PC-3 (cell line): ENCODE measurements around the gene CEP112. TPM values are rescaled to one million over a fixed set of nuclear protein-coding genes. Genes with fewer than 3 reads are reported as not detected.

Experiments
- ATAC-seq: fragments of 200-7000 bp; cut with Tn5 transposase; 2 replicates; pipeline ENCODE4 v1.9.1; 2020; ENCODE audit warnings: mild to moderate bottlenecking, moderate library complexity
- BruUV-seq: library from RNA; stranded (reverse); fragments of 400-500 nt; replicated peaks from 2 replicates; lab custom pipeline; 2021; lab: Mats Ljungman, UMichigan
- CTCF ChIA-PET: fragments of 300-600 bp; sonication (Branson Sonifier 250); formaldehyde crosslinking; loops from one replicate; lab custom pipeline; 2022; ENCODE audit warnings: antibody characterized with exemption; lab: Charles Lee
- POLR2A ChIA-PET: fragments of 300-600 bp; sonication (Branson Sonifier 250); formaldehyde crosslinking; loops from one replicate; lab custom pipeline; 2022; ENCODE audit warnings: antibody characterized with exemption; ENCODE audit not compliant: unreplicated experiment; lab: Charles Lee
- DNase-seq: peaks from one replicate; pipeline ENCODE4 v3.0.0-alpha.2; 2015
- H2AFZ ChIP-seq: fragments of 300-600 bp; sonication (generic); 2 replicates; pipeline ENCODE4 v1.6.0; 2016; ENCODE audit warnings: antibody characterized with exemption, low read length
- H3F3A ChIP-seq: fragments of 300-600 bp; sonication (generic); one replicate; pipeline ENCODE4 v1.6.0; 2017; ENCODE audit warnings: antibody characterized with exemption, low read length, control low read depth, mild to moderate bottlenecking; ENCODE audit not compliant: unreplicated experiment
- H3K27ac ChIP-seq: fragments of 300-600 bp; sonication (generic); 2 replicates; pipeline ENCODE4 v1.5.1; 2016; ENCODE audit warnings: mild to moderate bottlenecking, low read length
- H3K27me3 ChIP-seq: fragments of 300-600 bp; sonication (generic); 2 replicates; pipeline ENCODE4 v1.6.1; 2016; ENCODE audit warnings: low read length, mixed read lengths
- H3K36me3 ChIP-seq: fragments of 300-600 bp; sonication (generic); 2 replicates; pipeline ENCODE4 v1.6.1; 2016; ENCODE audit warnings: low read depth, mixed run types, low read length, mixed read lengths
- H3K4me1 ChIP-seq: fragments of 300-600 bp; sonication (generic); 2 replicates; pipeline ENCODE4 v1.5.1; 2016; ENCODE audit warnings: low read length; ENCODE audit not compliant: insufficient read depth
- H3K4me2 ChIP-seq: fragments of 300-600 bp; sonication (generic); 2 replicates; pipeline ENCODE4 v1.6.0; 2016; ENCODE audit warnings: low read length
- H3K4me3 ChIP-seq: fragments of 300-600 bp; sonication (generic); 2 replicates; pipeline ENCODE4 v1.5.1; 2016; ENCODE audit warnings: mild to moderate bottlenecking, low read length, mixed read lengths
- H3K79me2 ChIP-seq: fragments of 300-600 bp; sonication (generic); 2 replicates; pipeline ENCODE4 v1.6.1; 2017; ENCODE audit warnings: low read length, mixed read lengths
- H3K9ac ChIP-seq: fragments of 300-600 bp; sonication (generic); 2 replicates; pipeline ENCODE4 v1.6.0; 2016; ENCODE audit warnings: mild to moderate bottlenecking, low read length
- H3K9me2 ChIP-seq: fragments of 300-600 bp; sonication (generic); replicated peaks from 2 replicates; pipeline ENCODE4 v1.6.1; 2016; ENCODE audit warnings: mixed run types, low read length, mixed read lengths
- H3K9me3 ChIP-seq: fragments of 300-600 bp; sonication (generic); 2 replicates; pipeline ENCODE4 v1.6.1; 2016; ENCODE audit warnings: low read length, mixed read lengths
- H4K20me1 ChIP-seq: fragments of 300-600 bp; sonication (generic); 2 replicates; pipeline ENCODE4 v1.6.1; 2016; ENCODE audit warnings: low read length, mixed read lengths
- EZH2 ChIP-seq: fragments of 300-600 bp; sonication (generic); IDR thresholded peaks from one replicate; pipeline ENCODE4 v1.6.1; 2017; ENCODE audit warnings: antibody characterized with exemption, mild to moderate bottlenecking, low read length; ENCODE audit not compliant: unreplicated experiment
- EZH2phosphoT487 ChIP-seq: fragments of 300-600 bp; sonication (generic); IDR thresholded peaks from 2 replicates; pipeline ENCODE4 v1.6.1; 2018; ENCODE audit warnings: mild to moderate bottlenecking, antibody characterized with exemption, low read length, borderline replicate concordance
- intact Hi-C: fragments of 100-400 bp; cut with micrococcal nuclease; formaldehyde crosslinking; loops from 2 replicates; pipeline ENCODE4 v1.9.0; 2023
- total RNA-seq: library from RNA; depleted of rRNA; stranded (reverse); fragments of >200 nt; gene quantifications from 2 replicates; pipeline ENCODE4 v1.2.3, GENCODE V29; 2014
- TF ChIP-seq, protein P1 (sequence below): fragments of 300-600 bp; sonication (generic); conservative IDR thresholded peaks from 2 replicates; pipeline ENCODE4 v1.5.1; 2017; ENCODE audit warnings: antibody characterized with exemption, low read depth, mild to moderate bottlenecking, low read length

CEP112 gene
- total RNA-seq, 1 experiment from 2014 or later, result 6.5 TPM

DNA sequence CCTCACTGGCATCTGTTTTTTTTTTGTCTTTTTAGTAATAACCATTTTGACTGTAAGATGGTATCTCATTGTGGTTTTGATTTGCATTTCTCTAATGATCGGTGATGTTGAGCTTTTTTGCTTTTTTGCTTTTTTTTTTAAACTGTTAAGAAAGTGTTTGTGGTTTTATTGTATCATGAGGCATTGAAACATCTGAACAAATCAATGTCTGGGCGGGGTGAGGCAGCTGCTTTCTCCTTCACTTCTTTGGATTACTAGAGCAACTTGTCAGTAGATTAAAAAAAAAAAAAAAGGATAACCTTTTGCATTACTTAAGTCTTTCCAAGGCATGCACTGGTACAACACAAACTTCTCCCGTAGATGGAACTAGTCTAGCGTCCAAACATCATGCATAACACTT is 191.7 kb downstream of the CEP112 start:
- intact Hi-C loops, result no loop called here
- H3K9me3 ChIP-seq, result no peaks in the 10 kb centered on the region

DNA sequence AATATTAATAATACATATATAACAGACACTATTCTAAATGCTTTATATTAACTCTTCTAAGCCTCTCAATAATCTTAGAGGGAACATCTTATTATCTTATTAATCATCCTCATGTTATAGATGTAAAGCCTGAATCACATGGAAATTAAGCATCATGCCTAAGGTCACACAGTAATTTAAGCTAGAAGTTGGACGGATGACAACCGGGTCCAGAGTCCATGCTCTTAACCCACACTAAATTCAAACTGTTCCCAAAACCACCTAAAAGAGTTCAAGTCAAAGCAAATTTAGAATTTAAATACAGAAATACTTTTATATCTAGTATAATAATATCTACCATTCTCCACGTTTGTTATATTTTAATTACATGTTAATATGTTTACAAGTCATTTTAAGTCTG is 193.3 kb downstream of the CEP112 start:
- Histone ChIP-seq H3K4me2 (no peak overlapping the region), H3K9ac (no peak overlapping the region), H3K36me3 (no peaks in the 10 kb centered on the region), H3K79me2 (no peaks in the 10 kb centered on the region), H2AFZ (no peak overlapping the region), H3K4me1 (no peaks in the 10 kb centered on the region), H3K27me3 (no peaks in the 10 kb centered on the region), H3K9me2 (no peaks in the 10 kb centered on the region), H3K4me3 (no peak overlapping the region), H3F3A (no peaks in the 10 kb centered on the region), H3K9me3 (no peaks in the 10 kb centered on the region), H4K20me1 (no peaks in the 10 kb centered on the region), H3K27ac (no peak overlapping the region)
- intact Hi-C loops, result no loop called here
- POLR2A ChIA-PET, result interaction anchor here (0.7 kb wide), 1 partner anchor 390 kb away, joined by 28 read pairs; no protein-coding TSS in a partner anchor
- no peak for DNase-seq
- BruUV-seq, result no TSS peak
- CTCF ChIA-PET, result no interaction called here
- ATAC-seq, result no peak
- TF ChIP-seq, protein P1, sequence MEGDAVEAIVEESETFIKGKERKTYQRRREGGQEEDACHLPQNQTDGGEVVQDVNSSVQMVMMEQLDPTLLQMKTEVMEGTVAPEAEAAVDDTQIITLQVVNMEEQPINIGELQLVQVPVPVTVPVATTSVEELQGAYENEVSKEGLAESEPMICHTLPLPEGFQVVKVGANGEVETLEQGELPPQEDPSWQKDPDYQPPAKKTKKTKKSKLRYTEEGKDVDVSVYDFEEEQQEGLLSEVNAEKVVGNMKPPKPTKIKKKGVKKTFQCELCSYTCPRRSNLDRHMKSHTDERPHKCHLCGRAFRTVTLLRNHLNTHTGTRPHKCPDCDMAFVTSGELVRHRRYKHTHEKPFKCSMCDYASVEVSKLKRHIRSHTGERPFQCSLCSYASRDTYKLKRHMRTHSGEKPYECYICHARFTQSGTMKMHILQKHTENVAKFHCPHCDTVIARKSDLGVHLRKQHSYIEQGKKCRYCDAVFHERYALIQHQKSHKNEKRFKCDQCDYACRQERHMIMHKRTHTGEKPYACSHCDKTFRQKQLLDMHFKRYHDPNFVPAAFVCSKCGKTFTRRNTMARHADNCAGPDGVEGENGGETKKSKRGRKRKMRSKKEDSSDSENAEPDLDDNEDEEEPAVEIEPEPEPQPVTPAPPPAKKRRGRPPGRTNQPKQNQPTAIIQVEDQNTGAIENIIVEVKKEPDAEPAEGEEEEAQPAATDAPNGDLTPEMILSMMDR, result no peak
- no peak for TF ChIP-seq EZH2
- no peak for TF ChIP-seq EZH2phosphoT487

More for the DNA sequence above, 191.7 kb downstream of the CEP112 start:
- Histone ChIP-seq H3F3A (no peaks in the 10 kb centered on the region), H3K36me3 (no peaks in the 10 kb centered on the region), H3K9ac (no peak overlapping the region), H4K20me1 (no peaks in the 10 kb centered on the region), H2AFZ (no peak overlapping the region), H3K4me1 (no peaks in the 10 kb centered on the region), H3K79me2 (no peaks in the 10 kb centered on the region), H3K9me2 (no peaks in the 10 kb centered on the region), H3K27ac (no peak overlapping the region), H3K27me3 (no peaks in the 10 kb centered on the region), H3K4me2 (no peak overlapping the region), H3K4me3 (no peak overlapping the region)
- ATAC-seq (no peak), DNase-seq (no peak)
- POLR2A ChIA-PET, result no interaction called here
- CTCF ChIA-PET, result interaction anchor here (0.6 kb wide), 1 partner anchor 685 kb away, joined by 3 read pairs; no protein-coding TSS in a partner anchor
- TF ChIP-seq EZH2, result no peak
- TF ChIP-seq EZH2phosphoT487, result no peak
- TF ChIP-seq, protein P1, result no peak
- no TSS peak for BruUV-seq

DNA sequence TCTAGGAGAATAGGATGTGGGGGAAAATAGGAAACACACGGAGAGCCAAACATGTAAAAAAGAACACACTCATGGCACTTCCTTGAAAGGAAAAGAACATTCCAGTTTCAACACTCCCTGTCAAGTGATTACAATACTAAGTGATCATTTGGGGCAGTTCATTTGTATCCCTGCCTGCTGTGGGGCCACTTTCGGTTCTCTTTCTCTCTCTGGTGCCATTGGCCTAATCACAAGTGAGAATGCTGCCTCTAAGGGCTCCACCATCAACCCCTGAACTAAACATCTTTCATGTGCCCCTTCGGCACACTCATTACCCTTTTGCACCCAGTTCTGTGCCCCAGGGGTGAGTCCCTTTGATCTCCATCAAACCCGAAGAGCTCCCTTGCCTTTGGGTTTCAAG is 197.3 kb downstream of the CEP112 start:
- Histone ChIP-seq H3K36me3 (no peaks in the 10 kb centered on the region), H3K4me2 (no peak overlapping the region), H3K9ac (no peak overlapping the region), H3K4me1 (no peaks in the 10 kb centered on the region), H4K20me1 (no peaks in the 10 kb centered on the region), H3K79me2 (no peaks in the 10 kb centered on the region), H3K9me3 (no peaks in the 10 kb centered on the region), H3F3A (no peaks in the 10 kb centered on the region), H3K27me3 (no peaks in the 10 kb centered on the region), H3K9me2 (no peaks in the 10 kb centered on the region), H2AFZ (no peak overlapping the region), H3K4me3 (no peak overlapping the region), H3K27ac (no peak overlapping the region)
- ChIA-PET POLR2A (no interaction called here), CTCF (no interaction called here)
- intact Hi-C loops, result no loop called here
- no peak for DNase-seq
- ATAC-seq, result no peak
- no TSS peak for BruUV-seq
- TF ChIP-seq, protein P1, result no peak
- TF ChIP-seq EZH2 (no peak), EZH2phosphoT487 (no peak)
